ENCODE results near the gene ACAP1.
"Not testable (repeated sequence)": the region's sequence is repeated elsewhere in the genome, so short reads cannot be mapped to it uniquely, and the experiment has no call there.

Gene ACAP1

DNA sequence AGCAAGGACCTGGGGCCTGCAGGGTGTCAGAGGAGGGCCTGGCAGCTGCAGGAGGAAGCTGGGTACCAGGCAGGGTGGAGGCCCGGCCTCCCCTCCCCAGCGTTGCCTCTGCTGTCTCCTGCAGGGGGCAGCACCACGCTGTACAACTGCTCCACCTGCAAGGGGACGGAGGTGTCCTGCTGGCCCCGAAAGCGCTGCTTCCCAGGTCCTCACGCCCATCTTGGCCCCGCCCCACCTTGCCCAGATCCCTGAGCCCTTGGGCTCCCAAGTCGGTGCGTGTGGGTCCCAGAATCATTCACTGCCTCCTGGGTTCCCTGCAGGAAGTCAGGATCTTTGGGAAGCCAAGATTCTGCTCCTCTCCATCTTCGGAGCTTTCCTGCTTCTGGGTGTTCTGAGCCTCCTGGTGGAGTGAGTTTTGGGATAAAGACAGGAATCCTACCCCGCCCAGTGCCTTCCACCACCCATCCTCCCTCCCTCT, 19.8 kb downstream of the ACAP1 start:
- no peak for DNase-seq (ENCODE audit: low read depth)

DNA sequence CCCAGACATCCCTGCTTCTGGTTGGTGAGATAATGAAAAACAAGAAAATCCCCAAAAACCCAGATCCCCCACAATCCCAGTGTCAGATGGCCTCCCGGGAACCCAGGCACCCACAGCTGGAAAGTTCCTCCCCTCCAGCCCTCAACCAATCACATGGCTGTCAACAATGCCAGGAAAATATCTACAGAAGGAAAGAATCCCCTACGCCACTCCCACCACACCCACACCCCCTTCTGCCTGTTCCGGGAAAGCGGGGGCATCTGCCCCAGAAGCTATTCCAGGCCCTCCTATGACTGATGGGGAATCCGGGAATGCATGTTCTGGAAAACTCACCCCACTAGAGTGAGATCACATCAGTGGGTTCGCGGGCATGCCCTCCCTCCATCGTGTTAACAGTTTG, 20.4 kb downstream of the ACAP1 start:
- DNase-seq (ENCODE audit: low read depth), result no peak

GRCh38 chr17:7357381-7357780, 21.1 kb downstream of the ACAP1 start:
- DNase-seq (ENCODE audit: low read depth), result no peak

- no peak for DNase-seq (ENCODE audit: low read depth)
These were observed 25.6 kb downstream of the ACAP1 start for GRCh38 chr17:7361906-7362305.

- DNase-seq (ENCODE audit: low read depth), result no peak
These were observed 27.0 kb downstream of the ACAP1 start for GRCh38 chr17:7363311-7363710.

DNA sequence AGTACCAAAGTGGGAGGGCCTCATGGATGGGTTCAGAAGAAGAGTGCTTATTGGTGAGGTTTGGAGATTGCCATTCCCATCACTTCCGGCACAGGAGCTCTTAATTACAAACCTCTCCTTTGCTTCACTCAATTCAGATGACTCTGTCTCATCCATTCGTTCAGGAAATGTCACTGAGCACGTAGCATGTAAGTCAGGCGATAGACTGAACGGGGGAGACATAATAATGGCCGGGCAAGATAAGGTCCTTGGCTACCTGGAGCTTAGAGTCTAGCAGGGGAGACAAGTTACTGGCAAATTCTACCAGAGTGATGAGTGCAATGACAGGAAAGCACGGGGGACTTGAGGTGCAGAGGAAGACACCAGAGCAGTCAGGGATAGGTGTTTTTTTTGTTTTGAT, 29.6 kb downstream of the ACAP1 start:
- DNase-seq (ENCODE audit: low read depth), result not testable (repeated sequence)

DNA sequence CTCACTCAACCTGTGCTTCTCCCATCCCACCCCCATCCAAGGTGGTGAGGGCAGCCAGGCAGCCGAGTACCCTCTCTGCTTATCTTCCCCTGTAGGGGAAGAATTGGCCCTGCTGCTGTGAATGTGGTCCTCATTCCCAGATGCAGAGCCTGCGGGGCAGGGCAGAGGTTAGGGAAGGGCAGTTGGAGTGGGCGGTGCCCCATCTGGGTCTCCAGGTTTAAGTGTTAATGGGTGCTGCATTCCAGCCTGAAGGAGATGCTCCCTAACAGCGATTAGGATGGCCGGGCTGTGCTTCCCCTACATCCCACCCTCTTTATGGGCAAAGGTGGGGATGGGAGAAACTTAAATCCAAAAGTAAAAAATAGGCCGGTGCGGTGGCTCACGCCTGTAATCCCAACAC, 30.8 kb downstream of the ACAP1 start:
- DNase-seq (ENCODE audit: low read depth), result no peak

DNA sequence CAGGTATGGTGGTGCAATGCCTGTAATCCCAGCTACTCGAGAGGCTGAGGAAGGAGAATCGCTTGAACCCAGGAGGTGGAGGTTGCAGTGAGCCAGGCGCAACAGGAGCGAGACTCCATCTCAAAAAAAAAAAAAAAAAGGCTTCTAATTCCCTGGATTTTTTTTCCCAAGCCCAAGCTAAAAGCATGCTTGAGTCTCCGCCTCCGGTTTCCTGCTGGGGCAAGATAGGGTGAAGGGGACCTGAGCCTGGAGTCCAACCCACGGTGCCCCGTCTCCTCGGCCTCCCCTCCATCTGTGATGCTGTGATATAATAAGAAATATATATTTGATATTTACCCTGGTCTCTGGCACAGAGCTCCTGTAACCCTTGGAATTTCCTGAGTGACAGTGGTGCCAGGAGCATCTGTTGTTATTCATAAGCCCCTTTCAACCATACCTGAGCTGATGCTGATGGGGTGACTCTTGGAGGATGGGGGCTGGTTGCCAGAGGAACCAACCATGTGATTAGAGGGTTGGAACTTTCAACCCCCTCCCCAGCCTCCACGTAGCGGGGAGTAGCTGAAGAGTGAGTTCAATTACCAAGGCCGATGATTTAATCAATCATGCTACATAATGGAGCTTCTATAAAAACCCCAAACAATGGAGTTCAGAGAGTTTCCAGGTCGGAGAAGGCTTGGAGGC, 31.7 kb downstream of the ACAP1 start:
- DNase-seq (ENCODE audit: low read depth), result no peak

DNA sequence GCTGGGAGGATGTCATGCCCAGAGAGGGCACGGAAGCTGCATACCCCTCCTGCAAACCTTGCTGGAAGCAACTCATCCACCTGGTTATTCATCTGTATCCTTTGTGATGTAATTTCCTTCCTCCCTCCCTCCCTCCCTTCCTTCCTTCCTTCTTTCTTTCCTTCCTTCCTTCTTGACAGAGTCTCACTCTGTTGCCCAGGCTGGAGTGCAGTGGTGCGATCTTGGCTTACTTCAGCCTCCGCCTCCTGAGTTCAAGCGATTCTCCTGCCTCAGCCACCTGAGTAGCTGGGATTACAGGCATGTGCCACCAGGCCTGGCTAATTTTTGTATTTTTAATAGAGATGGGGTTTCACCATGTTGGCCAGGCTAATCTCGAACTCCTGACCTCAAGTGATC, 32.3 kb downstream of the ACAP1 start:
- not testable (repeated sequence) for DNase-seq (ENCODE audit: low read depth)

DNA sequence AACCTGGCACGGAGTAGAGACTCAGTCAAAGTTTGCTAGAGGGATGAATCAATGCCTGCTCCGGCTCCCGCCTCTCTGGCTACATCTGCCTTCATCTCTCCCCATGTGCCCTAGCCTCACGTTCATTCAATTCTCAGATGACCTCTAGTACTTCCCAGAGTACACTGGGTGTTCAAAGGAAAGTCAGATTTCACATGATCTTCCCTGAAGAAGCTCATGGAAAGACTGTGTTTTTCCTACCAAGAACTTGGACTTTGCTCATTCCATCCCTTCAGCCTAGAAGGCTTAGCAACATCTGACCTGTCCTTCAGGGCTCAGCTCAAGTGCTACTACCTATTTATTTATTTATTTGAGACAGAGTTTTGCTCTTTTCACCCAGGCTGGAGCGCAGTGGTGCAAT, 33.5 kb downstream of the ACAP1 start:
- DNase-seq (ENCODE audit: low read depth), result no peak

GRCh38 chr17:7370853-7371252, 34.5 kb downstream of the ACAP1 start:
- DNase-seq (ENCODE audit: low read depth), result no peak

DNA sequence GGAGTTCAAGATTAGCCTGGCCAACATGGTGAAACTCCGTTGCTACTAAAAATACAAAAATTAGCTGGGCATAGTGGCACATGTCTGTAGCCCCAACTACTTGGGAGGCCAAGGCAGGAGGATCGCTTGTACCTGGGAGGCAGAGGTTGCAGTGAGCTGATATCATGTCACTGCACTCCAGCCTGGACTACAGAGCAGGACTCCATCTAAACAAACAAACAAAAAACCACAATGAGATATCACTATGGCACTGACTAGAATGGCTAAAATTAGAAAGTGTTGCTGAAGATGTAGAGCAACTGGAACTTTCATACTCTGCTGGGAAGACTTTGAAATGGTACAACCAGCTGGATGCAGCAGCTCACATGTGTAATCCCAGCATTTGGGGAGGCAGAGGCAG, 38.0 kb downstream of the ACAP1 start:
- DNase-seq (ENCODE audit: low read depth), result no peak

DNA sequence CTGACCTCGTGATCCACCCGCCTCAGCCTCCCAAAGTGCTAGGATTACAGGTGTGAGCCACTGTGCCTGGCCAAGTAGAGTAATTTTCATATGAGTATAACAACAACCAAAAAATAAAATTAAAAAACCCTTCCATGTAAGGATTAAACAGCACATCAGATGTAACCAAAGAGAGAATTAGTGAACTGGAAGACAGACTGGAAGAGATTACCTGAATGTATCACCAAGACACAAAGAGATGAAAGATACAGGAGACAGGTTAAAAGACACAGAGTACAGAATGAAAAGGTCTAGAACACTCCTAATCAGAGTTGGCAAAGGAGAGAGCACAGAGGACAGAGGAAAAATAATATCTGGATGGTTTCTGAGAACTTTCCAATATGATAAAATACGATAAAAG, 42.8 kb downstream of the ACAP1 start:
- no peak for DNase-seq (ENCODE audit: low read depth)

- no peak for DNase-seq (ENCODE audit: low read depth)
These were observed 44.0 kb downstream of the ACAP1 start for GRCh38 chr17:7380321-7380720.

DNA sequence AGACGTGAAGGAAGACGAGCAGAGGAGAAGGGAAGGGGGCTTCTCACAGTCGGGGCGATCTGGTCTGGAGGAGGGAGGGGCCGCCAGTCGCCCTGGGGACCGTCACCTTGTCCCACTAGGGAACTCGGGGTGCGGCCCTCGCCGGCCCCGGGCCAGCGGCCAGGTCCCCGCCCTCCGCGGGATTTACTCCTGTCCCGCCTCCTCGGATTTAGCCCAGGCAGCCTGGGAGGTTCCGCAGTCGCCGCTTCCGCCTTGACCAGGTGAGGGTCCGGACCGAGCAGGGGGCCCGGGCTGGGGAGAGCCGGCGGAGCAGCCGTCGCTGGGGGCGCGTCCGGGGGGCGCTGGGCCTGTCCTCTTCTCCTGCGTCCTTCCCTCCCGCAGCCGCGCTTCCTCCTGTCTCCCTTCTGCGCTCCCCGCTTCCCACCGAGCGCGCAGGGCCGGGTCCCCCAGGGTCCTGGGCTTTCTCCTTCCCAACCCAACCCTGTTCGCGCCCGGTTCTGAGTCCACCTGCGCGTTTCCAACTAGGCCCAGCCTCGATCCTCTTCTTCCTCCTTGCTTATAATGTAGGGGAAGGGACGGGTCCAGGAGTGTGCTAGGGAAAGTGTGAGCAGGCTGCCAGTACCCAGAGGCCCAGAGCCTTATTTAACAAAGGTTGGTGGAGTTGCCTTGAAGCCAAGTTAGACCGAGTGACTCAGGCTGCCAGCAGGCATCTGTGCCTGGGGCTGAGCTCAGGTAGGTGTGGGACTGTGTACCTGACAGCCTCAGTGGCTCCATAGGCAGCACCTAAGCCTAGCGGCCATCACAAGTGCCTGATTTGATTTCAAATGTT, 44.7 kb downstream of the ACAP1 start, which contains the start of gene TNK1:
Gene TNK1, plus strand, starts transcription at position 235 of the 829 bp plus-strand sequence. CDS start 1,838 bp downstream, outside the sequence.
- no peak for DNase-seq (ENCODE audit: low read depth)

DNA sequence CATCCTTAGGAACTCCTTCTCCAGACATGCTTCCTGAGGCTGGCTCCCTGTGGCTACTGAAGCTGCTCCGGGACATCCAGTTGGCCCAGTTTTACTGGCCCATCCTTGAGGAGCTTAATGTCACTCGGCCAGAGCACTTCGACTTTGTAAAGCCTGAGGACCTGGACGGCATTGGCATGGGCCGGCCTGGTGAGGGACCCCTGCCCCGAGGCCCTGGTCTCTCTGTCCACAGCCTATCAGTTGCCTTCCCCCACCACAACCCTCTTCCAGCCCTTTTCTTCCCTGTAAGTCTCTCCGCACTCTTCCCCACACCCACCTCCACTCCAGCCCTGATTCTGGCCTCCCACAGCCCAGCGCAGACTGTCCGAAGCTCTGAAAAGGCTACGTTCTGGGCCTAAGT, 46.6 kb downstream of the ACAP1 start:
- no peak for DNase-seq (ENCODE audit: low read depth)

DNA sequence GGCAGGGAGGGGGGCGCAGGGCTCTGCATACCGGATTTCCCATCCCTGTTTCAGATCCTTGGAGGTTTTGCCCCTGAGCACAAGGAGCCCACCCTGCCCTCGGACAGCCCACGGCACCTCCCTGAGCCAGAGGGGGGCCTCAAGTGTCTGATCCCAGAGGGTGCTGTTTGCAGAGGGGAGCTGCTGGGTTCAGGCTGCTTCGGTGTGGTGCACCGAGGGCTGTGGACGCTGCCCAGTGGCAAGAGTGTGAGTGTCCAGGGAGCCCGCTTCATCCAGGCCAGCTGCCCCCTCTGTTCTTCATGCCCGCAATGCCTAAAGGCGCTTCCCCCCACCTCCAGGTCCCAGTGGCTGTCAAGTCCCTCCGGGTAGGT, 47.0 kb downstream of the ACAP1 start:
- DNase-seq (ENCODE audit: low read depth), result no peak

DNA sequence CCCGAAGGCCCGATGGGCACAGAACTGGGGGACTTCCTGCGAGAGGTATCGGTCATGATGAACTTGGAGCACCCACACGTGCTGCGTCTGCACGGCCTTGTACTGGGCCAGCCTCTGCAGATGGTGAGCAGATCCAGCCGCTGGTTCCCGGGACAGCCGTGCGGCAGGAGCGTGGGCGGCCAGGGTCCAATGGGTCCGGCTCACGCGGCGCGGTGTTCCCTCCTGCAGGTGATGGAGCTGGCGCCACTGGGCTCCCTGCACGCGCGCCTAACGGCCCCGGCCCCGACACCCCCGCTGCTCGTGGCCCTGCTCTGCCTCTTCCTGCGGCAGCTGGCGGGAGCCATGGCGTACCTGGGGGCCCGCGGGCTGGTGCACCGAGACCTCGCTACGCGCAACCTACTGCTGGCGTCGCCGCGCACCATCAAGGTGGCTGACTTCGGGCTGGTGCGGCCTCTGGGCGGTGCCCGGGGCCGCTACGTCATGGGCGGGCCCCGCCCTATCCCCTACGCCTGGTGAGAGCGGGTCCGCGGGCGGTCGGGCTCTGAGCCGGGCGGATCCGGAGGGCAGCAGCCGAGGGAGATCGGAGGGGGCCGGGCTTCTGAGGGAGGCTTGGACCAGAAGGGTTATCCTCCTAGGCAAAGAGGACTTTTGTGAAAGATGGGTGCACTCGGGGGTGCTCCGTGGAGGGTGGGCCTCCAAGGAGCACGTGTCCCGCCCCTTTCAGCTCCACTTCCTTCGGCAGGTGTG, 47.6 kb downstream of the ACAP1 start:
- DNase-seq (ENCODE audit: low read depth), result no peak

GRCh38 chr17:7384489-7385081, 48.3 kb downstream of the ACAP1 start:
- no peak for DNase-seq (ENCODE audit: low read depth)

DNA sequence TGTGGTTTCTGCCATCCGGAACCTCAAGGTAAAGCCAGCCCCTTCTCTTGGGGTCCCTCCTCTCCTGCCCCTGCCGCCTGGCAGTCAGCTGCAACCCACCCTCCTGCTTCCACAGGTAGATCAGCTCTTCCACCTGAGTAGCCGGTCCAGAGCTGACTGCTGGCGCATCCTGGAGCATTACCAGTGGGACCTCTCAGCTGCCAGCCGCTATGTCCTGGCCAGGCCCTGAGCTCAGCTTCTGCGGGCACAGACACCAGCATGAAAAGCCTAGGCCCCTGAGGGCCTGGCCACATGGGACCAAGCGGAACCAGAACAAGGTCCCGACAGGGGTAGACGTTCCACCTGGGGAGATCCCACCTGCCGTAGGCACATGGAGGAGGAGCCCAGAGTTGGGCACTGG, 52.5 kb downstream of the ACAP1 start:
- DNase-seq (ENCODE audit: low read depth), result no peak

DNA sequence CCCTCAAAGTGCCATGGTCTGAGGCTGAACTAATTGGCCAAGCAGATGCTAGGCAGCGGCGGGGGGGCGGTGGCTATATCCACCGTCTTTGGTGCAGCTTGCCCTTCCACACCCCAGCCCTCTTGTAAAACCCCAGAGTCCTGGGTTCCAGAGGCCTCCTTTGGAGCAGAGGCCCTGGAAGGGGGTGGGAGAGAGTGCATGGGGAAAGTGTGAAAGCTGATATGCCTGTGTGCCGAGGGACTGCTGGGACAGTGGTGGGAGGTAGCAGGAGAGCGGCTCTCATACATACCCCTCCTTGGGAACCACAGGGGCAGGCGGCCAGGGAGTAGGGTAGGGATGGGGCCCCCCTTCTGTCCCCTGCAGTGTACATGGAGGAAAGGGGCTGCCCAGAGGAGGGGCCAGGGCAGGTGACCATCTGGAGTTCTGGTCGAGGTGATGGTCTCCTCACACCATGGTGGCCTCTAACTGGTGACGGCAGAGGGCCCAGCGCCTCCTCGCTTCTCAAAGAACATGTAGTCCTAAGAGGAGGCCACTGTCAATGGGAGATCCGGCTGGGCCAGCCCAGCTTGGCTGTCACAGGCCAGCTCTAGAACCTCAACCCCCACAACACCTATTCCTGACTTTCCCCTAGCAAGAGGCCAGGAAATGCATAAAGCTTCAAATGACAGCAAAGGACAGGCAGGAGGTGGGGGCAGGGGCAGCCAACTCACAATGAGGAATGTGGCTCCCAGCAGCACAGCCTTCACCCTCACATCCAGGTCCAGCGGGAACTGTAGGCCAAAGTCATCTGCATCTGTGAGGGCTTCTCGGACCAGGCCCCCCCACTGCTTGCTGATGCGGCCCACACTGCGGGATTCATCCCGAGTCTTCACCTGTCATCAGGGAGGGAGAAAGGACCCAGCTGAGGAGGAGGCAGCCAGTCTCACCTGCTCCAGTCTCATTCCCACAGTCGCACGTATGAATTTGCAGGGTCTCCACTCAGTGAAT, 53.9 kb downstream of the ACAP1 start:
- DNase-seq (ENCODE audit: low read depth), result no peak

Measured in non-pigmented ciliary epithelial cell (primary cell).